Measurements from ENCODE around the gene EPB41L3. TPM values are rescaled to one million over a fixed set of nuclear protein-coding genes. Genes with fewer than 3 reads are reported as not detected.

Gene EPB41L3
- total RNA-seq, 1 experiment from 2014 or later, result 0.36 TPM

DNA sequence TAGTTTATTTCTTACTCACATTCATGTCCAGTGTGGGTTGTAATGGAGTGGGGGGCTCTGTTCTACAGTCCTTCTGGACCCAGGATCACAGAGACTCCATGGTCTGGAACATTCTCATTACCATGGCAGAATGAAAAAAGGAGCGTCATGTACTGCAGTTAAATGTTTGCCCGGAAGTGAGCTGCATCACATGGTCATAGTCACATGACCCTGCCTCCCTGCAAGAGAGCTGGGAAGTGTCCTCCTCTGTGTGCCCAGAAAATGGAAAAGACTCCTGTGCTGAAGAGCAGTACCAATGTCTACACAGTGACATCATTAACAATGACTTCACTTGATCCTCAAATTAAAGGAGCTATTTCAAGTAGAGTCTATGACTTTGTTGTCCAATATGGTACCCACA lies 174.3 kb downstream of the EPB41L3 start:
- CTCF ChIA-PET, result no interaction called here
- intact Hi-C loops (cut with micrococcal nuclease; ENCODE audit: unreplicated experiment) (no loop called here), in situ Hi-C loops (cut with HindIII; ENCODE audit: low pct_unique_long_range_greater_than_20kb, low sequenced_read_pairs) (no loop called here)
- H3K4me1 ChIP-seq (ENCODE audit: control insufficient read depth, insufficient read depth, low read length), result no peaks in the 10 kb centered on the region
- H3K27ac ChIP-seq (ENCODE audit: low read length), result no peak overlapping the region
- POLR2A ChIA-PET, result no interaction called here
- ATAC-seq (no peak), DNase-seq (ENCODE audit: low read depth, low spot score) (no peak)
- no peaks in the 10 kb centered on the region for H3K36me3 ChIP-seq (ENCODE audit: control insufficient read depth, insufficient read depth, low read length)
- BruUV-seq (replicated peaks), result no TSS peak
- no peaks in the 10 kb centered on the region for H3K9me3 ChIP-seq (ENCODE audit: control insufficient read depth, insufficient read depth, low read depth, low read length)
- H3K4me3 ChIP-seq (ENCODE audit: low read depth in 2 of 2, low read length in 2 of 2), result no peak overlapping the region
- no peak for TF ChIP-seq POLR2AphosphoS5 (IDR thresholded peaks at IDR 0.05; ENCODE audit: low read depth, low read length)
- no peak for TF ChIP-seq SIN3A (IDR thresholded peaks at IDR 0.05; ENCODE audit: borderline replicate concordance, insufficient read depth, low read depth, low read length)
- TF ChIP-seq, protein P1, sequence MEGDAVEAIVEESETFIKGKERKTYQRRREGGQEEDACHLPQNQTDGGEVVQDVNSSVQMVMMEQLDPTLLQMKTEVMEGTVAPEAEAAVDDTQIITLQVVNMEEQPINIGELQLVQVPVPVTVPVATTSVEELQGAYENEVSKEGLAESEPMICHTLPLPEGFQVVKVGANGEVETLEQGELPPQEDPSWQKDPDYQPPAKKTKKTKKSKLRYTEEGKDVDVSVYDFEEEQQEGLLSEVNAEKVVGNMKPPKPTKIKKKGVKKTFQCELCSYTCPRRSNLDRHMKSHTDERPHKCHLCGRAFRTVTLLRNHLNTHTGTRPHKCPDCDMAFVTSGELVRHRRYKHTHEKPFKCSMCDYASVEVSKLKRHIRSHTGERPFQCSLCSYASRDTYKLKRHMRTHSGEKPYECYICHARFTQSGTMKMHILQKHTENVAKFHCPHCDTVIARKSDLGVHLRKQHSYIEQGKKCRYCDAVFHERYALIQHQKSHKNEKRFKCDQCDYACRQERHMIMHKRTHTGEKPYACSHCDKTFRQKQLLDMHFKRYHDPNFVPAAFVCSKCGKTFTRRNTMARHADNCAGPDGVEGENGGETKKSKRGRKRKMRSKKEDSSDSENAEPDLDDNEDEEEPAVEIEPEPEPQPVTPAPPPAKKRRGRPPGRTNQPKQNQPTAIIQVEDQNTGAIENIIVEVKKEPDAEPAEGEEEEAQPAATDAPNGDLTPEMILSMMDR (IDR thresholded peaks at IDR 0.05), result no peak
- TF ChIP-seq, protein P2, sequence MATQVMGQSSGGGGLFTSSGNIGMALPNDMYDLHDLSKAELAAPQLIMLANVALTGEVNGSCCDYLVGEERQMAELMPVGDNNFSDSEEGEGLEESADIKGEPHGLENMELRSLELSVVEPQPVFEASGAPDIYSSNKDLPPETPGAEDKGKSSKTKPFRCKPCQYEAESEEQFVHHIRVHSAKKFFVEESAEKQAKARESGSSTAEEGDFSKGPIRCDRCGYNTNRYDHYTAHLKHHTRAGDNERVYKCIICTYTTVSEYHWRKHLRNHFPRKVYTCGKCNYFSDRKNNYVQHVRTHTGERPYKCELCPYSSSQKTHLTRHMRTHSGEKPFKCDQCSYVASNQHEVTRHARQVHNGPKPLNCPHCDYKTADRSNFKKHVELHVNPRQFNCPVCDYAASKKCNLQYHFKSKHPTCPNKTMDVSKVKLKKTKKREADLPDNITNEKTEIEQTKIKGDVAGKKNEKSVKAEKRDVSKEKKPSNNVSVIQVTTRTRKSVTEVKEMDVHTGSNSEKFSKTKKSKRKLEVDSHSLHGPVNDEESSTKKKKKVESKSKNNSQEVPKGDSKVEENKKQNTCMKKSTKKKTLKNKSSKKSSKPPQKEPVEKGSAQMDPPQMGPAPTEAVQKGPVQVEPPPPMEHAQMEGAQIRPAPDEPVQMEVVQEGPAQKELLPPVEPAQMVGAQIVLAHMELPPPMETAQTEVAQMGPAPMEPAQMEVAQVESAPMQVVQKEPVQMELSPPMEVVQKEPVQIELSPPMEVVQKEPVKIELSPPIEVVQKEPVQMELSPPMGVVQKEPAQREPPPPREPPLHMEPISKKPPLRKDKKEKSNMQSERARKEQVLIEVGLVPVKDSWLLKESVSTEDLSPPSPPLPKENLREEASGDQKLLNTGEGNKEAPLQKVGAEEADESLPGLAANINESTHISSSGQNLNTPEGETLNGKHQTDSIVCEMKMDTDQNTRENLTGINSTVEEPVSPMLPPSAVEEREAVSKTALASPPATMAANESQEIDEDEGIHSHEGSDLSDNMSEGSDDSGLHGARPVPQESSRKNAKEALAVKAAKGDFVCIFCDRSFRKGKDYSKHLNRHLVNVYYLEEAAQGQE (IDR thresholded peaks at IDR 0.05; ENCODE audit: insufficient read depth in 1 of 2, low read depth in 2 of 2, low read length in 1 of 2), result no peak
- H3K27me3 ChIP-seq (ENCODE audit: control insufficient read depth, insufficient read depth, low read length), result 0 out of 2 replicates have a peak, but pooled peaks cover 2% of the 10 kb centered on the region

DNA sequence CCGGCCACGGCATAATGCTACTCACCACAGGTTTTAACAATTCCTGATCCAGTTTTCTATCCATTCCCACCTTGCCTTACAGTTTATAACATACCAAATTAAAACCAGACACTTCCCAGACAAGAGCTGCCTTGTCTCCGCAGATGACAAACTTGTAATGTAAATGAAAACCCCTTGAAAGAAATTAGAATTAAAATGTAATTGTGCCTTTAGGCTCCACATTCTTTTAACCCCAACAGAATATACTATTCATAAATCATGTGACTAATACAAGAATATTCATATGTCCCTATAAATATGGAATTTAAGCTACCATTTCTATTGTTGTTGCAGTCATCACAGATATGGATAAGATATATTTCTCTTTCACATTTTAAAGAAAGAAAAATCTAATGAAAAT lies 178.4 kb downstream of the EPB41L3 start:
- no peak for TF ChIP-seq POLR2AphosphoS5 (IDR thresholded peaks at IDR 0.05; ENCODE audit: low read depth, low read length)
- TF ChIP-seq, protein P2 (IDR thresholded peaks at IDR 0.05; ENCODE audit: insufficient read depth in 1 of 2, low read depth in 2 of 2, low read length in 1 of 2), result no peak
- TF ChIP-seq SIN3A (IDR thresholded peaks at IDR 0.05; ENCODE audit: borderline replicate concordance, insufficient read depth, low read depth, low read length), result no peak
- TF ChIP-seq TCF7L2 (IDR thresholded peaks at IDR 0.05; ENCODE audit: low read depth, low read length), result no peak
- TF ChIP-seq, protein P1 (IDR thresholded peaks at IDR 0.05), result no peak
- CTCF ChIA-PET, result no interaction called here
- ATAC-seq (no peak), DNase-seq (ENCODE audit: low read depth, low spot score) (no peak)
- no peaks in the 10 kb centered on the region for H3K9me3 ChIP-seq (ENCODE audit: control insufficient read depth, insufficient read depth, low read depth, low read length)
- 0 out of 2 replicates have a peak, but pooled peaks cover 2% of the 10 kb centered on the region for H3K27me3 ChIP-seq (ENCODE audit: control insufficient read depth, insufficient read depth, low read length)
- POLR2A ChIA-PET, result no interaction called here
- H3K4me3 ChIP-seq (ENCODE audit: low read depth in 2 of 2, low read length in 2 of 2), result no peak overlapping the region
- no TSS peak for BruUV-seq (replicated peaks)
- in situ Hi-C loops (cut with HindIII; ENCODE audit: low pct_unique_long_range_greater_than_20kb, low sequenced_read_pairs), result no loop called here
- intact Hi-C loops (cut with micrococcal nuclease; ENCODE audit: unreplicated experiment), result no loop called here
- no peak overlapping the region for H3K27ac ChIP-seq (ENCODE audit: low read length)
- no peaks in the 10 kb centered on the region for H3K36me3 ChIP-seq (ENCODE audit: control insufficient read depth, insufficient read depth, low read length)
- no peaks in the 10 kb centered on the region for H3K4me1 ChIP-seq (ENCODE audit: control insufficient read depth, insufficient read depth, low read length)
